HepG2 (cell line): ENCODE results near the gene RBBP8NL. TPM values are rescaled to one million over a fixed set of nuclear protein-coding genes. Genes with fewer than 3 reads are reported as not detected.

ENCODE experiments used
- ATF7-NPFF ChIP-seq: sonication (generic); formaldehyde crosslinking; IDR thresholded peaks from 2 replicates; pipeline ENCODE4 v1.8.1; 2023; ENCODE audit warnings: mild to moderate bottlenecking, low read depth, missing genetic modification reagents, moderate library complexity
- DRAP1 ChIP-seq: IDR thresholded peaks from 2 replicates; pipeline ENCODE4 v1.6.1; 2016; ENCODE audit warnings: missing genetic modification reagents, missing compliant biosample characterization
- FLYWCH1 ChIP-seq: sonication (generic); formaldehyde crosslinking; IDR thresholded peaks from 2 replicates; pipeline ENCODE4 v1.8.1; 2023; ENCODE audit warnings: mild to moderate bottlenecking, missing genetic modification reagents
- FOXJ3 ChIP-seq: sonication (generic); formaldehyde crosslinking; IDR thresholded peaks from 2 replicates; pipeline ENCODE4 v1.4.0; 2020; ENCODE audit warnings: missing genetic modification reagents, mild to moderate bottlenecking, borderline replicate concordance
- HNRNPL ChIP-seq: fragments of 200-400 bp; formaldehyde crosslinking; IDR thresholded peaks from 2 replicates; pipeline ENCODE4 v1.6.1; 2017; ENCODE audit warnings: mild to moderate bottlenecking, low read depth, low read length
- NFKB2 ChIP-seq: sonication (generic); formaldehyde crosslinking; IDR thresholded peaks from 2 replicates; pipeline ENCODE4 v1.4.0; 2020; ENCODE audit warnings: missing genetic modification reagents, borderline replicate concordance
- TFDP2 ChIP-seq: sonication (generic); formaldehyde crosslinking; IDR thresholded peaks from 2 replicates; pipeline ENCODE4 v1.4.0; 2020; ENCODE audit warnings: missing genetic modification reagents
- ZBTB2 ChIP-seq: sonication (generic); formaldehyde crosslinking; IDR thresholded peaks from 2 replicates; pipeline ENCODE4 v1.8.0; 2022; ENCODE audit warnings: low read depth, missing genetic modification reagents
- ZFP36 ChIP-seq: fragments of 150-350 bp; IDR thresholded peaks from 2 replicates; pipeline ENCODE4 v1.6.1; 2018; ENCODE audit warnings: borderline replicate concordance, low read length, low read depth; ENCODE audit not compliant: partially characterized antibody
- ZNF318 ChIP-seq: sonication (generic); formaldehyde crosslinking; IDR thresholded peaks from 2 replicates; pipeline ENCODE4 v1.4.0; 2020; ENCODE audit warnings: mild to moderate bottlenecking, missing genetic modification reagents
- ZNF687 ChIP-seq: sonication (generic); formaldehyde crosslinking; IDR thresholded peaks from 2 replicates; pipeline ENCODE4 v1.5.1; 2020; ENCODE audit warnings: mild to moderate bottlenecking, missing genetic modification reagents, moderate library complexity
- polyA plus RNA-seq, 8 experiments: library from polyadenylated mRNA; depleted of rRNA in 3 of 8; stranded (reverse) in 7 of 8; unstranded in 1 of 8; fragments of >200 nt; fragmentation: Illumina TruSeq in 4 of 8; extraction: Trizol in 4 of 8; gene quantifications; 2 replicates each; pipeline versions ENCODE4 v1.2.1 to v1.2.3, GENCODE V29; 2011 to 2016; ENCODE audit warnings: low read depth in 4 of 8, missing spikeins in 1 of 8, mixed read lengths in 1 of 8; ENCODE audit not compliant: insufficient read depth in 1 of 8
- total RNA-seq, 5 experiments: library from RNA; depleted of rRNA; stranded (reverse); fragments of >200 nt; fragmentation: Illumina TruSeq; extraction: Trizol; gene quantifications; 2 replicates each; pipeline ENCODE4 v1.2.3, GENCODE V29; 2016; ENCODE audit warnings: low read depth in 1 of 5

RBBP8NL gene
- total and polyA plus RNA-seq, 2 of the 13 experiments (the other 11 are each of a cell fraction or from before 2014, with no cell fraction given), result 0.69 to 0.86 TPM

- no peak for TF ChIP-seq ZNF687 (CRISPR knock-in tag)
- TF ChIP-seq ZNF318, result 0 out of 2 replicates have a peak, but pooled peaks have one; percentile 5
- TF ChIP-seq FOXJ3 (CRISPR knock-in tag), result no peak
- TF ChIP-seq FLYWCH1 (CRISPR knock-in tag), result no peak
- no peak for TF ChIP-seq ZBTB2 (CRISPR knock-in tag)
- 0 out of 2 replicates have a peak, but pooled peaks have one; percentile 29 for TF ChIP-seq NFKB2 (CRISPR knock-in tag)
- TF ChIP-seq ZFP36, result no peak
- no peak for TF ChIP-seq TFDP2 (CRISPR knock-in tag)
- TF ChIP-seq DRAP1 (CRISPR knock-in tag), result no peak
- no peak for TF ChIP-seq ATF7-NPFF
- TF ChIP-seq HNRNPL, result 0 out of 2 replicates have a peak, but pooled peaks have one; percentile 68
These were observed 30.7 kb downstream of the RBBP8NL start (continued) for GRCh38 chr20:62396367-62397239.
